GM12878 (cell line): ENCODE results near the gene MPC1. TPM values are rescaled to one million over a fixed set of nuclear protein-coding genes. Genes with fewer than 3 reads are reported as not detected.

Experiments
- BHLHE40 ChIP-seq, 2 experiments: fragments of 450-650 bp in 1 of 2; IDR thresholded peaks; 2 replicates each; pipeline ENCODE4 v1.6.1; 2011 to 2017; ENCODE audit warnings: low read depth in 2 of 2, borderline replicate concordance in 1 of 2, improper control_type of control experiment in 1 of 2, low read length in 1 of 2, mild to moderate bottlenecking in 1 of 2
- EGR1 ChIP-seq, 2 experiments: IDR thresholded peaks; 1 replicate in 1 of 2; 2 replicates in 1 of 2; pipeline ENCODE4 v1.6.1; 2011 to 2012; ENCODE audit warnings: low read depth in 2 of 2, low read length in 2 of 2, borderline replicate concordance in 1 of 2, mild to moderate bottlenecking in 1 of 2, moderate library complexity in 1 of 2
- MXI1 ChIP-seq: fragments of 150-350 bp; IDR thresholded peaks from 2 replicates; pipeline ENCODE4 v1.6.1; 2011; ENCODE audit warnings: low read depth, mild to moderate bottlenecking, inconsistent platforms, low read length, improper control_type of control experiment
- NR2C2 ChIP-seq: IDR thresholded peaks from 2 replicates; pipeline ENCODE4 v1.6.1; 2011; ENCODE audit warnings: borderline replicate concordance, low read depth; ENCODE audit not compliant: control insufficient read depth, insufficient read length
- POU2F2 ChIP-seq: IDR thresholded peaks from 3 replicates; pipeline ENCODE4 v1.6.1; 2011; ENCODE audit warnings: low read depth, mild to moderate bottlenecking, low read length, borderline replicate concordance
- SIN3A ChIP-seq: IDR thresholded peaks from 2 replicates; pipeline ENCODE4 v1.6.1; 2012; ENCODE audit warnings: low read depth, low read length, improper control_type of control experiment
- SMAD5 ChIP-seq: IDR thresholded peaks from 2 replicates; pipeline ENCODE4 v1.6.1; 2016; ENCODE audit warnings: antibody characterized with exemption, low read depth
- SMC3 ChIP-seq: IDR thresholded peaks from 2 replicates; pipeline ENCODE4 v1.6.1; 2011; ENCODE audit warnings: low read length, improper control_type of control experiment, borderline replicate concordance
- TARDBP ChIP-seq: IDR thresholded peaks from 2 replicates; pipeline ENCODE4 v1.6.1; 2016; ENCODE audit warnings: borderline replicate concordance
- YBX1 ChIP-seq: fragments of 450-650 bp; IDR thresholded peaks from 2 replicates; pipeline ENCODE4 v1.6.1; 2016; ENCODE audit warnings: antibody characterized with exemption
- YY1 ChIP-seq: IDR thresholded peaks from 2 replicates; pipeline ENCODE4 v1.6.1; 2011; ENCODE audit warnings: low read depth, mild to moderate bottlenecking, low read length
- ZNF207 ChIP-seq: fragments of 450-650 bp; IDR thresholded peaks from 2 replicates; pipeline ENCODE4 v1.6.1; 2014; ENCODE audit warnings: antibody characterized with exemption, mild to moderate bottlenecking, borderline replicate concordance
- ZNF384 ChIP-seq: IDR thresholded peaks from 2 replicates; pipeline ENCODE4 v1.6.1; 2012; ENCODE audit warnings: low read depth, mild to moderate bottlenecking, low read length, improper control_type of control experiment, borderline replicate concordance
- ZNF622 ChIP-seq: fragments of 450-650 bp; IDR thresholded peaks from 2 replicates; pipeline ENCODE4 v1.6.1; 2017; ENCODE audit warnings: mild to moderate bottlenecking, inconsistent platforms
- polyA plus RNA-seq, 11 experiments: library from polyadenylated mRNA; depleted of rRNA in 4 of 11; unstranded in 6 of 11; stranded (reverse) in 5 of 11; fragments of >200 nt; fragmentation: Nextera tagmentation in 4 of 11; fragmentation: Illumina TruSeq in 1 of 11; extraction: Ambion mirVana in 4 of 11; extraction: Trizol in 1 of 11; gene quantifications; 1 replicate in 1 of 11; 2 replicates in 10 of 11; pipeline versions ENCODE4 v1.2.1 to v1.2.3, GENCODE V29; 2011 to 2016; ENCODE audit warnings: inconsistent platforms in 2 of 11, missing spikeins in 2 of 11, low read depth in 1 of 11
- total RNA-seq, 4 experiments: library from RNA; depleted of rRNA in 3 of 4; stranded (reverse); fragments of >200 nt in 3 of 4; fragmentation: Illumina TruSeq in 1 of 4; extraction: Trizol in 1 of 4; gene quantifications; 2 replicates each; pipeline versions ENCODE4 v1.2.1 to v1.2.3, GENCODE V29; 2013 to 2021
- TF ChIP-seq, protein P1 (sequence below): fragments of 450-650 bp; conservative IDR thresholded peaks from 2 replicates; pipeline ENCODE4 v1.6.1; 2017; ENCODE audit warnings: mild to moderate bottlenecking, moderate library complexity
- TF ChIP-seq, protein P2 (sequence below): fragments of 450-650 bp; IDR thresholded peaks from 2 replicates; pipeline ENCODE4 v1.6.1; 2014; ENCODE audit warnings: mild to moderate bottlenecking

Gene MPC1
- total and polyA plus RNA-seq, 10 of the 15 experiments (the other 5 are each of a cell fraction or from before 2014, with no cell fraction given): 53.2 to 177 (median 78.8) TPM

- TF ChIP-seq, protein P1, sequence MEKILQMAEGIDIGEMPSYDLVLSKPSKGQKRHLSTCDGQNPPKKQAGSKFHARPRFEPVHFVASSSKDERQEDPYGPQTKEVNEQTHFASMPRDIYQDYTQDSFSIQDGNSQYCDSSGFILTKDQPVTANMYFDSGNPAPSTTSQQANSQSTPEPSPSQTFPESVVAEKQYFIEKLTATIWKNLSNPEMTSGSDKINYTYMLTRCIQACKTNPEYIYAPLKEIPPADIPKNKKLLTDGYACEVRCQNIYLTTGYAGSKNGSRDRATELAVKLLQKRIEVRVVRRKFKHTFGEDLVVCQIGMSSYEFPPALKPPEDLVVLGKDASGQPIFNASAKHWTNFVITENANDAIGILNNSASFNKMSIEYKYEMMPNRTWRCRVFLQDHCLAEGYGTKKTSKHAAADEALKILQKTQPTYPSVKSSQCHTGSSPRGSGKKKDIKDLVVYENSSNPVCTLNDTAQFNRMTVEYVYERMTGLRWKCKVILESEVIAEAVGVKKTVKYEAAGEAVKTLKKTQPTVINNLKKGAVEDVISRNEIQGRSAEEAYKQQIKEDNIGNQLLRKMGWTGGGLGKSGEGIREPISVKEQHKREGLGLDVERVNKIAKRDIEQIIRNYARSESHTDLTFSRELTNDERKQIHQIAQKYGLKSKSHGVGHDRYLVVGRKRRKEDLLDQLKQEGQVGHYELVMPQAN: peak; percentile 43
- TF ChIP-seq YY1: peak; percentile 42
- TF ChIP-seq ZNF622: no peak
- TF ChIP-seq MXI1: no peak
- no peak for TF ChIP-seq BHLHE40 (IDR thresholded peaks at IDR 0.05; ENCODE audit: borderline replicate concordance in 1 of 2, low read depth in 2 of 2, low read length in 1 of 2)
- TF ChIP-seq, protein P2, sequence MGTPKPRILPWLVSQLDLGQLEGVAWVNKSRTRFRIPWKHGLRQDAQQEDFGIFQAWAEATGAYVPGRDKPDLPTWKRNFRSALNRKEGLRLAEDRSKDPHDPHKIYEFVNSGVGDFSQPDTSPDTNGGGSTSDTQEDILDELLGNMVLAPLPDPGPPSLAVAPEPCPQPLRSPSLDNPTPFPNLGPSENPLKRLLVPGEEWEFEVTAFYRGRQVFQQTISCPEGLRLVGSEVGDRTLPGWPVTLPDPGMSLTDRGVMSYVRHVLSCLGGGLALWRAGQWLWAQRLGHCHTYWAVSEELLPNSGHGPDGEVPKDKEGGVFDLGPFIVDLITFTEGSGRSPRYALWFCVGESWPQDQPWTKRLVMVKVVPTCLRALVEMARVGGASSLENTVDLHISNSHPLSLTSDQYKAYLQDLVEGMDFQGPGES: no peak
- TF ChIP-seq SMAD5: 0 out of 2 replicates have a peak, but pooled peaks have one; percentile 26
- no peak for TF ChIP-seq POU2F2
- TF ChIP-seq ZNF207: no peak
- TF ChIP-seq ZNF384: no peak
- no peak for TF ChIP-seq SMC3
- 0 out of 2 replicates have a peak, but pooled peaks have one; percentile 22 for TF ChIP-seq SIN3A
- TF ChIP-seq TARDBP: no peak
- TF ChIP-seq YBX1: no peak
- TF ChIP-seq EGR1 (IDR thresholded peaks at IDR 0.05; ENCODE audit: borderline replicate concordance in 1 of 2, low read depth in 2 of 2, low read length in 2 of 2): no peak
- TF ChIP-seq NR2C2: no peak
Observed at GRCh38 chr6:166382500-166382932, 224 bp downstream of the MPC1 start (continued).
